Measurements from ENCODE around the gene MTG1. TPM values are rescaled to one million over a fixed set of nuclear protein-coding genes. Genes with fewer than 3 reads are reported as not detected.

Gene MTG1
- total RNA-seq, 1 donor from 2014 or later = 65.2 TPM

- H3K9me3 Mint-ChIP-seq (ENCODE audit: unreplicated experiment) = peaks cover 13% of the 10 kb centered on the region
- DNase-seq (ENCODE audit: extremely low spot score, unreplicated experiment) = peak; percentile 66
- no peak overlapping the region for H3K27ac Mint-ChIP-seq (ENCODE audit: unreplicated experiment)
- no peaks in the 10 kb centered on the region for H3K27me3 Mint-ChIP-seq (ENCODE audit: unreplicated experiment)
- TF ChIP-seq, protein P1, sequence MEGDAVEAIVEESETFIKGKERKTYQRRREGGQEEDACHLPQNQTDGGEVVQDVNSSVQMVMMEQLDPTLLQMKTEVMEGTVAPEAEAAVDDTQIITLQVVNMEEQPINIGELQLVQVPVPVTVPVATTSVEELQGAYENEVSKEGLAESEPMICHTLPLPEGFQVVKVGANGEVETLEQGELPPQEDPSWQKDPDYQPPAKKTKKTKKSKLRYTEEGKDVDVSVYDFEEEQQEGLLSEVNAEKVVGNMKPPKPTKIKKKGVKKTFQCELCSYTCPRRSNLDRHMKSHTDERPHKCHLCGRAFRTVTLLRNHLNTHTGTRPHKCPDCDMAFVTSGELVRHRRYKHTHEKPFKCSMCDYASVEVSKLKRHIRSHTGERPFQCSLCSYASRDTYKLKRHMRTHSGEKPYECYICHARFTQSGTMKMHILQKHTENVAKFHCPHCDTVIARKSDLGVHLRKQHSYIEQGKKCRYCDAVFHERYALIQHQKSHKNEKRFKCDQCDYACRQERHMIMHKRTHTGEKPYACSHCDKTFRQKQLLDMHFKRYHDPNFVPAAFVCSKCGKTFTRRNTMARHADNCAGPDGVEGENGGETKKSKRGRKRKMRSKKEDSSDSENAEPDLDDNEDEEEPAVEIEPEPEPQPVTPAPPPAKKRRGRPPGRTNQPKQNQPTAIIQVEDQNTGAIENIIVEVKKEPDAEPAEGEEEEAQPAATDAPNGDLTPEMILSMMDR (IDR thresholded peaks at IDR 0.05) = no peak
- H3K36me3 Mint-ChIP-seq (ENCODE audit: unreplicated experiment) = peaks cover 16% of the 10 kb centered on the region
- H3K4me3 Mint-ChIP-seq (ENCODE audit: unreplicated experiment) = no peak overlapping the region
- H3K4me1 Mint-ChIP-seq (ENCODE audit: unreplicated experiment) = no peaks in the 10 kb centered on the region
These were observed 77.5 kb downstream of the MTG1 start for GRCh38 chr10:133471300-133472109.

Small RNAs within 50 kb of the gene (microRNA-seq; reads per million reads assigned to microRNA genes)
- not detected for gene MIR3944 (ENCODE audit: unreplicated experiment)

Other genes with a start within 250 kb of the MTG1 start
- not detected in 2 replicates for gene KNDC1, start 233.9 kb upstream of the MTG1 start, total RNA-seq
- not detected in 2 replicates for gene UTF1, start 163.9 kb upstream of the MTG1 start, total RNA-seq
- gene VENTX, start 156.3 kb upstream of the MTG1 start, total RNA-seq = not detected in 2 replicates
- gene ADAM8, start 117.3 kb upstream of the MTG1 start, total RNA-seq = 2.9 and 6.0 TPM in 2 replicates
- gene TUBGCP2, start 85.3 kb upstream of the MTG1 start, total RNA-seq = 67.2 and 75.2 TPM in 2 replicates
- 35.1 and 39.1 TPM in 2 replicates for gene ZNF511, start 85.2 kb upstream of the MTG1 start, total RNA-seq
- gene CALY, start 57.3 kb upstream of the MTG1 start, total RNA-seq = 3.5 TPM in 2 replicates
- not detected in 2 replicates for gene PRAP1, start 46.8 kb upstream of the MTG1 start, total RNA-seq
- gene FUOM, start 36.1 kb upstream of the MTG1 start, total RNA-seq = 20.5 and 24.0 TPM in 2 replicates
- 62.9 and 65.1 TPM in 2 replicates for gene ECHS1, start 20.8 kb upstream of the MTG1 start, total RNA-seq
- 6.5 and 8.7 TPM in 2 replicates for gene PAOX, start 14.9 kb upstream of the MTG1 start, total RNA-seq
- 2.2 and 2.7 TPM in 2 replicates for gene SPRN, start 30.5 kb downstream of the MTG1 start, total RNA-seq
- 3.2 and 4.8 TPM in 2 replicates for gene SCART1, start 59.8 kb downstream of the MTG1 start, total RNA-seq
- gene CYP2E1, start 133.2 kb downstream of the MTG1 start, total RNA-seq = 2.2 and 3.1 TPM in 2 replicates
- gene SYCE1, start 171.4 kb downstream of the MTG1 start, total RNA-seq = not detected in 2 replicates
- not detected in 2 replicates for gene FRG2B, start 232.6 kb downstream of the MTG1 start, total RNA-seq

Measured in osteocyte (in vitro differentiated cells).